ENCODE data around the gene DUSP28. TPM values are rescaled to one million over a fixed set of nuclear protein-coding genes. Genes with fewer than 3 reads are reported as not detected.

DUSP28 gene
- total RNA-seq, 1 donor from 2014 or later = 5.3 TPM

GRCh38 chr2:240528406-240529040 lies 31.6 kb upstream of the DUSP28 start:
- Histone ChIP-seq H3K36me3 (peaks cover 5% of the 10 kb centered on the region), H3K27me3 (no peaks in the 10 kb centered on the region), H3K4me1 (no peaks in the 10 kb centered on the region), H3K4me3 (no peak overlapping the region), H3K27ac (no peak overlapping the region), H3K9me3 (peaks cover 12% of the 10 kb centered on the region)
- intact Hi-C loops (cut with DNase I) = no loop called here
- DNase-seq (no peak), ATAC-seq (no peak)
- TF ChIP-seq, protein P1, sequence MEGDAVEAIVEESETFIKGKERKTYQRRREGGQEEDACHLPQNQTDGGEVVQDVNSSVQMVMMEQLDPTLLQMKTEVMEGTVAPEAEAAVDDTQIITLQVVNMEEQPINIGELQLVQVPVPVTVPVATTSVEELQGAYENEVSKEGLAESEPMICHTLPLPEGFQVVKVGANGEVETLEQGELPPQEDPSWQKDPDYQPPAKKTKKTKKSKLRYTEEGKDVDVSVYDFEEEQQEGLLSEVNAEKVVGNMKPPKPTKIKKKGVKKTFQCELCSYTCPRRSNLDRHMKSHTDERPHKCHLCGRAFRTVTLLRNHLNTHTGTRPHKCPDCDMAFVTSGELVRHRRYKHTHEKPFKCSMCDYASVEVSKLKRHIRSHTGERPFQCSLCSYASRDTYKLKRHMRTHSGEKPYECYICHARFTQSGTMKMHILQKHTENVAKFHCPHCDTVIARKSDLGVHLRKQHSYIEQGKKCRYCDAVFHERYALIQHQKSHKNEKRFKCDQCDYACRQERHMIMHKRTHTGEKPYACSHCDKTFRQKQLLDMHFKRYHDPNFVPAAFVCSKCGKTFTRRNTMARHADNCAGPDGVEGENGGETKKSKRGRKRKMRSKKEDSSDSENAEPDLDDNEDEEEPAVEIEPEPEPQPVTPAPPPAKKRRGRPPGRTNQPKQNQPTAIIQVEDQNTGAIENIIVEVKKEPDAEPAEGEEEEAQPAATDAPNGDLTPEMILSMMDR (IDR thresholded peaks at IDR 0.05) = no peak

DNA sequence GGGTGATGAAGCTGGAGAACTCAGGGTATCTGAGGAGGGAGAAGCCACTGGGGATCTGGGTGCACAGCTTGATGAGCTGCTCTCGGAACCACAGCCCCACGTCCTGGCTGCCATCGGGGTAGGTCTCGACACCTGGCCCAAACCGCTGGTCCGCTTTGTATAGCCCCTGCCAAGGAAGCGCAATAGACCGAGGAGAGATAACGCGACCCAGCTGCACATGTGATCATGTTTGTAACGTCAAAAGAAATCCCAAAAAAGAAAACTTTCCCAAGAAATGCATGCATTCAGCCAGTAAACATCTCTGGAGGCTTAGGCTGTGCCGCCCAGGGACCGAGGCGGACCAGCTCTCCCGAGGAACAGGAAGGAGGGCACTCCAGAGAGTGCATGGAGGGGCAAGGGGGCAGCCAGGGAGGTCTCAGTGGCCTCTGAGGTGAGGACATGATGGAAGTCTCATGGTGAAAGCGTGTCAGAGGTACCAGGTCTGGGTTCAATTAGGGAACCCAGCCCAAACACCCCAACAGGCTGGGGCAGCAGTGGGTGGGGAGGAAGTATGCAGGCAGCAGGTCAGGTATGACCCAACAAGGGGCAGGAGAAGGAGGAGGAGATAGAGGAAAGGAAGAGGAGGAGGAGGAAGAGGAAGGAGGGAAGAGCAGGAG lies 30.7 kb upstream of the DUSP28 start:
- no peak overlapping the region for H3K27ac ChIP-seq
- no peaks in the 10 kb centered on the region for H3K4me1 ChIP-seq
- ATAC-seq (peak; percentile 63), DNase-seq (no peak)
- no peaks in the 10 kb centered on the region for H3K36me3 ChIP-seq
- intact Hi-C loops (cut with DNase I) = no loop called here
- H3K27me3 ChIP-seq = no peaks in the 10 kb centered on the region
- peaks cover 12% of the 10 kb centered on the region for H3K9me3 ChIP-seq
- TF ChIP-seq, protein P1 (IDR thresholded peaks at IDR 0.05) = no peak
- no peak overlapping the region for H3K4me3 ChIP-seq

DNA sequence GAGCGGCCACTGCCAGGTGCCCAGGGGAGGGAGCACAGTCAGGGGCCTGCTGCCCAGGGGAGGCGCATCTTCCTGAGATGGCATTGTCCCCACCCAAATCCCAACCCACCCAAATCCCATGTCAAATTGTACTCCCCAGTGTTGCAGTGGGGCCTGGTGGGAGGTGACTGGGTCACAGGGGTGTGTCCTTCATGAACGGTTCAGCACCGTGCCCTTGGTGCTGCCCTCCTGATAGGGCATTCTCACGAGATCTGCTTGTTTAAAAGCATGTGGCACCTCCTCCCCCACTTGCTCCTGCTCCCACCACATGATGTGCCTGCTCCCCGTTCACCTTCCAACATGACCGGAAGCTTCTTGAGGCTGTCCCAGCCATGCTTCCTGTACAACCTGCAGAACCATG lies 30.0 kb upstream of the DUSP28 start:
- H3K27me3 ChIP-seq = no peaks in the 10 kb centered on the region
- intact Hi-C loops (cut with DNase I) = no loop called here
- no peak overlapping the region for H3K4me3 ChIP-seq
- ATAC-seq = no peak
- no peak for DNase-seq
- H3K4me1 ChIP-seq = no peaks in the 10 kb centered on the region
- peaks cover 12% of the 10 kb centered on the region for H3K9me3 ChIP-seq
- H3K27ac ChIP-seq = no peak overlapping the region
- TF ChIP-seq, protein P1 (IDR thresholded peaks at IDR 0.05) = no peak
- no peaks in the 10 kb centered on the region for H3K36me3 ChIP-seq

GRCh38 chr2:240531038-240531437 lies 29.1 kb upstream of the DUSP28 start:
- Histone ChIP-seq H3K27ac (no peak overlapping the region), H3K36me3 (no peaks in the 10 kb centered on the region), H3K9me3 (peaks cover 12% of the 10 kb centered on the region), H3K27me3 (no peaks in the 10 kb centered on the region), H3K4me1 (no peaks in the 10 kb centered on the region), H3K4me3 (no peak overlapping the region)
- TF ChIP-seq, protein P1 (IDR thresholded peaks at IDR 0.05) = no peak
- ATAC-seq (no peak), DNase-seq (no peak)
- intact Hi-C loops (cut with DNase I) = no loop called here

- DNase-seq (no peak), ATAC-seq (no peak)
- H3K27me3 ChIP-seq = no peaks in the 10 kb centered on the region
- intact Hi-C loops (cut with DNase I) = no loop called here
- no peak overlapping the region for H3K4me3 ChIP-seq
- H3K9me3 ChIP-seq = peaks cover 12% of the 10 kb centered on the region
- H3K4me1 ChIP-seq = no peaks in the 10 kb centered on the region
- TF ChIP-seq, protein P1 (IDR thresholded peaks at IDR 0.05) = no peak
- peaks cover 4% of the 10 kb centered on the region for H3K36me3 ChIP-seq
- H3K27ac ChIP-seq = no peak overlapping the region
Observed at GRCh38 chr2:240532031-240532775, 28.0 kb upstream of the DUSP28 start.
